Heart left ventricle (tissue), 13 donors: ENCODE results near the gene SPTBN1.

ENCODE experiments used
- POLR2A ChIP-seq, 2 donors: fragments of 450-650 bp; IDR thresholded peaks; one replicate each; pipeline ENCODE4 v1.6.1; 2017; ENCODE audit warnings: antibody characterized with exemption in 2 of 2, mild to moderate bottlenecking in 2 of 2, moderate library complexity in 2 of 2
- TF ChIP-seq, protein P1 (sequence below), 12 donors: fragments of 200-600 bp; sonication (generic) in 4 of 12; IDR thresholded peaks; one replicate each; pipeline versions ENCODE4 v1.5.0 to v1.8.0; 2018 to 2022; ENCODE audit warnings: antibody characterized with exemption in 12 of 12, mild to moderate bottlenecking in 5 of 12
- donor health status: ischemic (EF 13 %, LVEDD 7.1; RV severe dilation, severe dysfunction).
- donor health status: DM: no; HTN: yes; CAD: no.
- donor health status: DM: no; HTN: no; CAD: no.
- donor health status: ischemic (EF 25% LVEDD 6.9; RV normal size, moderate dysfunction).
- donor health status: ischemic (EF 25% LVEDD 5.7; RV mildly dilated, moderate dysfunction).
- donor health status: ischemic (EF 35%, LVEDD 5.7; RV mildly dilated, moderate dysfunction).
- donor health status: nonischemic (EF 11% LVEDD 7.7; RV severe dilation, severe dysfunction).
- donor health status: DM: yes; HTN: yes; CAD: no.
- donor health status: PGD.
- donor health status: ischemic (EF 29% LVEDD 5.4; RV normal size, mild dysfunction).
- donor health status: nonischemic (EF 23%, LVEDD 6.1; RV moderate dilation, normal function).

DNA sequence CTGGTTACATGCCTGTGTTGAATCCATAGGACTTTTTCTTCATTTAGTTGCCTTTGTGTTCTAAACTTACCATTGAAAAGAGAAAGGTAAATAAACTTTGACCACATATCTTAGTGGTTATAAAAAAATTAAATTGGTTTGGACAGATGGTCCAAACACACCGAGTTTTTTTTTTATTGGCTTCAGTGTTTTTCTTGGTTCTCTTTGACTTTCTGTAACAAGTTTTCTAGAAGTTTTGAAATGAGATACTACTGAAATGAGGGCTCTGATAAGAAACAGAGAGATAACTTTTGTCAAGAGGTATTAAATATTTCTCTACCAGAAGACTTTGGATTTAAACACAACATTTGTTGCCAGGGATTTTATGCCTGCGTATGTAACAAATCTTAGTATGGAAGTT lies 20.7 kb downstream of the SPTBN1 start:
- TF ChIP-seq, protein P1, sequence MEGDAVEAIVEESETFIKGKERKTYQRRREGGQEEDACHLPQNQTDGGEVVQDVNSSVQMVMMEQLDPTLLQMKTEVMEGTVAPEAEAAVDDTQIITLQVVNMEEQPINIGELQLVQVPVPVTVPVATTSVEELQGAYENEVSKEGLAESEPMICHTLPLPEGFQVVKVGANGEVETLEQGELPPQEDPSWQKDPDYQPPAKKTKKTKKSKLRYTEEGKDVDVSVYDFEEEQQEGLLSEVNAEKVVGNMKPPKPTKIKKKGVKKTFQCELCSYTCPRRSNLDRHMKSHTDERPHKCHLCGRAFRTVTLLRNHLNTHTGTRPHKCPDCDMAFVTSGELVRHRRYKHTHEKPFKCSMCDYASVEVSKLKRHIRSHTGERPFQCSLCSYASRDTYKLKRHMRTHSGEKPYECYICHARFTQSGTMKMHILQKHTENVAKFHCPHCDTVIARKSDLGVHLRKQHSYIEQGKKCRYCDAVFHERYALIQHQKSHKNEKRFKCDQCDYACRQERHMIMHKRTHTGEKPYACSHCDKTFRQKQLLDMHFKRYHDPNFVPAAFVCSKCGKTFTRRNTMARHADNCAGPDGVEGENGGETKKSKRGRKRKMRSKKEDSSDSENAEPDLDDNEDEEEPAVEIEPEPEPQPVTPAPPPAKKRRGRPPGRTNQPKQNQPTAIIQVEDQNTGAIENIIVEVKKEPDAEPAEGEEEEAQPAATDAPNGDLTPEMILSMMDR (IDR thresholded peaks at IDR 0.05), result no peak
- TF ChIP-seq POLR2A (IDR thresholded peaks at IDR 0.05), result no peak
